Transverse colon (tissue), 4 donors: ENCODE measurements around the gene CLSTN2. TPM values are rescaled to one million over a fixed set of nuclear protein-coding genes. Genes with fewer than 3 reads are reported as not detected.

Source experiments
- DNase-seq: peaks from one replicate; pipeline ENCODE4 v3.0.0-alpha.2; 2019
- H3K27ac ChIP-seq, 4 donors: fragments of 200-600 bp; sonication (generic); 2 replicates each; pipeline ENCODE4 v1.5.1; 2016 to 2018; ENCODE audit warnings: inconsistent platforms in 4 of 4
- H3K27me3 ChIP-seq: fragments of 200-600 bp; sonication (generic); 2 replicates; pipeline ENCODE4 v1.5.1; 2017; ENCODE audit warnings: inconsistent platforms
- H3K36me3 ChIP-seq, 4 donors: fragments of 200-600 bp; sonication (generic); 2 replicates each; pipeline ENCODE4 v1.5.1; 2017 to 2019; ENCODE audit warnings: inconsistent platforms in 4 of 4
- H3K4me1 ChIP-seq, 4 donors: fragments of 200-600 bp; sonication (generic); 2 replicates each; pipeline ENCODE4 v1.5.1; 2017 to 2020; ENCODE audit warnings: inconsistent platforms in 4 of 4
- H3K4me3 ChIP-seq, 4 donors: fragments of 200-600 bp; sonication (generic); 1 replicate in 1 of 4; 2 replicates in 3 of 4; pipeline versions ENCODE4 v1.5.1 to v1.6.1; 2017 to 2019; ENCODE audit warnings: inconsistent platforms in 4 of 4
- H3K9me3 ChIP-seq, 2 donors: fragments of 200-600 bp; sonication (generic); 2 replicates each; pipeline ENCODE4 v1.5.1; 2017 to 2019; ENCODE audit warnings: inconsistent platforms in 2 of 2
- CTCF ChIP-seq, 5 experiments: fragments of 200-600 bp in 3 of 5; fragments of 450-650 bp in 2 of 5; sonication (generic) in 3 of 5; IDR thresholded peaks; 1 replicate in 2 of 5; 2 replicates in 3 of 5; pipeline ENCODE4 v1.5.1; 2016 to 2017; ENCODE audit warnings: antibody characterized with exemption in 5 of 5, inconsistent platforms in 3 of 5, mild to moderate bottlenecking in 2 of 5, moderate library complexity in 1 of 5
- EP300 ChIP-seq: sonication (generic); formaldehyde crosslinking; IDR thresholded peaks from one replicate; pipeline ENCODE4 v1.6.1; 2017; ENCODE audit warnings: antibody characterized with exemption, low read depth
- POLR2A ChIP-seq: fragments of 450-650 bp; IDR thresholded peaks from one replicate; pipeline ENCODE4 v1.6.1; 2016; ENCODE audit warnings: antibody characterized with exemption, mild to moderate bottlenecking, moderate library complexity
- POLR2AphosphoS5 ChIP-seq, 3 donors: sonication (generic); formaldehyde crosslinking; IDR thresholded peaks; one replicate each; pipeline ENCODE4 v1.6.1; 2016; ENCODE audit warnings: antibody characterized with exemption in 3 of 3
- WGBS, 2 donors: methylation state at CpG; one replicate each; pipeline ENCODE4 v1.1.5; 2018; ENCODE audit warnings: low coverage in 1 of 2; 5-methylcytosine and 5-hydroxymethylcytosine counted together
- in situ Hi-C, 4 donors: fragments of 200-750 bp; cut with MboI; loops; one replicate each; pipeline versions ENCODE4 v1.15.0 to v1.15.1; 2017; ENCODE audit warnings: low sequenced_read_pairs in 3 of 4, low pct_ligation_motif_present in 1 of 4, low pct_unique_long_range_greater_than_20kb in 1 of 4
- intact Hi-C: fragments of 100-400 bp; cut with DNase I; formaldehyde crosslinking; loops from one replicate; pipeline ENCODE4 v1.15.1; 2023; ENCODE audit warnings: low total_unique reads
- total RNA-seq, 4 donors: library from RNA; depleted of rRNA; stranded (reverse); fragments of >200 nt; gene quantifications; one replicate each; pipeline ENCODE4 v1.1.0, GENCODE V29; 2016

Gene CLSTN2
- total RNA-seq, 4 donors from 2014 or later: 0.60 to 9.0 (median 2.2) TPM

GRCh38 chr3:139944256-139944910, 9.4 kb downstream of the CLSTN2 start:
- Histone ChIP-seq H3K9me3 (no peaks in the 10 kb centered on the region), H3K4me3 (no peak overlapping the region), H3K4me1 (no peaks in the 10 kb centered on the region), H3K27me3 (no peaks in the 10 kb centered on the region), H3K36me3 (no peaks in the 10 kb centered on the region), H3K27ac (no peak overlapping the region)
- TF ChIP-seq POLR2A (no peak), EP300 (no peak), POLR2AphosphoS5 (IDR thresholded peaks at IDR 0.05) (no peak), CTCF (IDR thresholded peaks at IDR 0.05) (no peak)
- 90 to 92% methylated on average over 4 to 7 of the region's 7 CpGs for WGBS, 2 donors
- intact Hi-C loops: no loop called here
- no peak for DNase-seq
- in situ Hi-C loops: no loop called here

DNA sequence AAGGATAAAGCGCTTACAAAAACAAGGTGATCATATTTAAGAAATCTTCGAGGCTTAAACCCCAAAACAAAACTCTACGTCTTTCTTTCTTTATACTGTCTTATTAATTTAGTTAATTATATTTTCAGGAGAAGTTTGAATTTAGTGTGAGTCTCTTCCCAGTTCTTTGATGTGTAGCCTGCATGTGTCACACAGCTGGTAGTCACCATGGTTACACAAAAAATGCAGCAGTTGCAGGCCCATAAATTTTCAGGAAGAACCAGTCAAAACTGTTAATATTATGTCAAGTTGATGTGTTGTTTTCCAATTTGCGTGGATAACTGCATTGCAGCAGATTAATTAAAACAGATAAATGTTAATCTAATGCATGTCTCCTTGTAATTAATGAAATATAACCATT, 10.4 kb downstream of the CLSTN2 start:
- Histone ChIP-seq H3K4me3 (no peak overlapping the region), H3K36me3 (no peaks in the 10 kb centered on the region), H3K4me1 (no peaks in the 10 kb centered on the region), H3K27ac (no peak overlapping the region), H3K9me3 (no peaks in the 10 kb centered on the region), H3K27me3 (no peaks in the 10 kb centered on the region)
- WGBS, 2 donors: 82 to 86% methylated on average over 4 of the region's 4 CpGs
- in situ Hi-C loops (no loop called here), intact Hi-C loops (no loop called here)
- DNase-seq: no peak
- no peak for TF ChIP-seq CTCF (IDR thresholded peaks at IDR 0.05)
- TF ChIP-seq POLR2AphosphoS5 (IDR thresholded peaks at IDR 0.05): no peak
- TF ChIP-seq POLR2A: no peak

- no peak for DNase-seq
- in situ Hi-C loops: no loop called here
- Histone ChIP-seq H3K4me3 (no peak overlapping the region), H3K36me3 (no peaks in the 10 kb centered on the region), H3K4me1 (no peaks in the 10 kb centered on the region), H3K9me3 (no peaks in the 10 kb centered on the region), H3K27ac (no peak overlapping the region), H3K27me3 (no peaks in the 10 kb centered on the region)
- intact Hi-C loops: no loop called here
- no peak for TF ChIP-seq POLR2AphosphoS5 (IDR thresholded peaks at IDR 0.05)
- no peak for TF ChIP-seq EP300
- TF ChIP-seq POLR2A: no peak
- TF ChIP-seq CTCF (IDR thresholded peaks at IDR 0.05): no peak
Measured at GRCh38 chr3:139945942-139946341, 11.0 kb downstream of the CLSTN2 start.

- intact Hi-C loops: no loop called here
Measured at GRCh38 chr3:139948467-139948866, 13.5 kb downstream of the CLSTN2 start.

More at GRCh38 chr3:139948467-139948866, 13.5 kb downstream of the CLSTN2 start:
- in situ Hi-C loops: no loop called here
- H3K27me3 ChIP-seq: no peaks in the 10 kb centered on the region
- H3K9me3 ChIP-seq: no peaks in the 10 kb centered on the region
- H3K36me3 ChIP-seq: no peaks in the 10 kb centered on the region
- no peak overlapping the region for H3K4me3 ChIP-seq
- TF ChIP-seq POLR2A (no peak), POLR2AphosphoS5 (IDR thresholded peaks at IDR 0.05) (no peak), EP300 (no peak), CTCF (IDR thresholded peaks at IDR 0.05) (no peak)
- H3K27ac ChIP-seq: no peak overlapping the region
- H3K4me1 ChIP-seq: no peaks in the 10 kb centered on the region
- DNase-seq: no peak
